ENCODE data around the gene DIAPH3. TPM values are rescaled to one million over a fixed set of nuclear protein-coding genes. Genes with fewer than 3 reads are reported as not detected.

DIAPH3 gene
- total RNA-seq, 1 donor from 2014 or later, result 4.6 TPM

DNA sequence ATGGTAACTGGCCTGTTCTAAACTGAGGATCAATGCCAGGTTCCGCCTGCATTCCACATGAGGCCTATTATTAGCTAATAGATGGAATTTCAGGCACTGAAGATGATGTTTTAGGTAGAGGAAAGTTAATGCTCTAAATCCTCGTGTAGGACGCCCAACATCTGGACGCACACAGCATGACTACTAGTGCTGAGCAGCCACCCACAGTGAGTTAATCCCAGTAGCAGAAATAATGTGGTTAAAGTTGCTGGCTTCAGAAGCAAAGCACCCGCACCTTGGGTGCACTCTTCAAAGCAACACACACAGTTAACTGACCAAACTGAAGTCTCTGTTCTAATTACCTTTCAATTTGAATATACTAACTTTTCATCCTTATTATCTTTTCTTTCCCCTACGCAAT, 150.6 kb downstream of the DIAPH3 start:
- DNase-seq, result no peak
- H3K27ac ChIP-seq, result no peak overlapping the region
- ATAC-seq, result no peak
- H3K9me3 ChIP-seq, result no peaks in the 10 kb centered on the region
- no peaks in the 10 kb centered on the region for H3K36me3 ChIP-seq
- no peaks in the 10 kb centered on the region for H3K27me3 ChIP-seq
- no peaks in the 10 kb centered on the region for H3K4me1 ChIP-seq
- TF ChIP-seq, protein P1, sequence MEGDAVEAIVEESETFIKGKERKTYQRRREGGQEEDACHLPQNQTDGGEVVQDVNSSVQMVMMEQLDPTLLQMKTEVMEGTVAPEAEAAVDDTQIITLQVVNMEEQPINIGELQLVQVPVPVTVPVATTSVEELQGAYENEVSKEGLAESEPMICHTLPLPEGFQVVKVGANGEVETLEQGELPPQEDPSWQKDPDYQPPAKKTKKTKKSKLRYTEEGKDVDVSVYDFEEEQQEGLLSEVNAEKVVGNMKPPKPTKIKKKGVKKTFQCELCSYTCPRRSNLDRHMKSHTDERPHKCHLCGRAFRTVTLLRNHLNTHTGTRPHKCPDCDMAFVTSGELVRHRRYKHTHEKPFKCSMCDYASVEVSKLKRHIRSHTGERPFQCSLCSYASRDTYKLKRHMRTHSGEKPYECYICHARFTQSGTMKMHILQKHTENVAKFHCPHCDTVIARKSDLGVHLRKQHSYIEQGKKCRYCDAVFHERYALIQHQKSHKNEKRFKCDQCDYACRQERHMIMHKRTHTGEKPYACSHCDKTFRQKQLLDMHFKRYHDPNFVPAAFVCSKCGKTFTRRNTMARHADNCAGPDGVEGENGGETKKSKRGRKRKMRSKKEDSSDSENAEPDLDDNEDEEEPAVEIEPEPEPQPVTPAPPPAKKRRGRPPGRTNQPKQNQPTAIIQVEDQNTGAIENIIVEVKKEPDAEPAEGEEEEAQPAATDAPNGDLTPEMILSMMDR (IDR thresholded peaks at IDR 0.05), result no peak
- intact Hi-C loops (cut with DNase I), result no loop called here
- H3K4me3 ChIP-seq, result no peak overlapping the region

DNA sequence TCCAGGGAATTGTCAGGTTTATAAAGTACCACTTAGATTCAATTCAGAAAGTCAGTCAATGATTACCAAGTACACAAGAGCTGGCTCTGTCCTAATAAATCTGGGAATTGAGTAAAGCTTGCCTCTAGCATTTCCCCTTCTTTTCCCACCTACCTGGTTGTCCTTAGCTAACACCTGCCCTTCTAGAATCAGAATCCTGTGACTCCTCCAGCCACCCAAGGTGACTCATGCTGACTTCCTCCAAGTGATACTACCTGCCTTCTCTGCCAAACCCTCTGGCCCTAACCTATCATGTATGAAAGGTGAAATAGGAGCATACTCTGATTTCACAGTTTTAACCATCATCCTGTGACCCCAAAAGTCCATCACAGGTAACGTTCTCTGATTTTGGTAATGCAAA, 151.2 kb downstream of the DIAPH3 start:
- Histone ChIP-seq H3K36me3 (no peaks in the 10 kb centered on the region), H3K4me1 (no peaks in the 10 kb centered on the region), H3K9me3 (no peaks in the 10 kb centered on the region), H3K4me3 (no peak overlapping the region), H3K27ac (no peak overlapping the region), H3K27me3 (no peaks in the 10 kb centered on the region)
- DNase-seq (no peak), ATAC-seq (peak; percentile 76)
- intact Hi-C loops (cut with DNase I), result no loop called here
- TF ChIP-seq, protein P1 (IDR thresholded peaks at IDR 0.05), result no peak

DNA sequence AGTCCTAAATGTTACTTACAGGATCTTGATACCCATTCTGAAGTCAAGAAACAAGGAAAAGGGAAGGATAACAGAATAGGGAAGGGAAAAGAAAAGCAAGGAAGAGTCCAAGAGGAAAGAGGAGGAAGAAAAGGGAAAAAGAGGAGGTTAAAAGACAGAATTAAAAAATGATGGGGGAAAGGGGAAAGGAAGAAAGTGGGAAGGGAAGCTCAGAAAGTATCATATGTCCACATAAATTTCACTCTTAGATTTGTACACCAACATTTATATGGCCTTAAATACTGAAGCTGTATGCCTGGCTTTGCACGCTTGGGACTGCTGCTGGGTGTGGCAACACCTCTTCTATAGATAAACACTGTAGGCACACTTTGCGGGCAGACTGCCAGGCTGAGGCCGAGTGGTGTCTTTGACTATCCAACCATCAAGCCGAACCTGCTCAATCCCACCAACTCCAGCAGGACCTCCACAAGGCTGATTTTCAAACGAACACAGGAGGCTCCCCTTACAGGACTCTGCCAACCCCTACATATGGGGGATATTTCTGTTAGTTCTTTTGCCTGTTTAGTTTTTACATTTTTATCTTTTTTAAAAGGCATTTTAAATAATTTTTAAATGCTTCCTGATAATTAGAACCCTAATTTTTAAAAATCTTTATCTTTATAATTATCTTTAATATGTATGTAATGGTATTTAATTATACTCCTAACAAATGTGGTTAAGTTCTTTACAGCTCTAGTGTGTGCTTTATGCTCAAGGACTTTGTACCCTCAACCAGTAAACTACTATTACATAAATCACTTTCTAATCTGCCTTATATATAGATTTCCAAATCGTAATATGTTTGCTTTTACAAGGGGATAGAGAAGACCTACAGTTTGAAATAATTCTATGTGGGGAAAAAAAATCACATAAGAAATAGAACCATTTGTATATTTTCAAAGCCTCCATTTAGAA, 154.2 kb downstream of the DIAPH3 start:
- Histone ChIP-seq H3K4me3 (no peak overlapping the region), H3K9me3 (no peaks in the 10 kb centered on the region), H3K27ac (no peak overlapping the region), H3K36me3 (no peaks in the 10 kb centered on the region), H3K4me1 (no peaks in the 10 kb centered on the region), H3K27me3 (no peaks in the 10 kb centered on the region)
- no peak for DNase-seq
- TF ChIP-seq, protein P1 (IDR thresholded peaks at IDR 0.05), result no peak
- intact Hi-C loops (cut with DNase I), result no loop called here
- ATAC-seq, result no peak

DNA sequence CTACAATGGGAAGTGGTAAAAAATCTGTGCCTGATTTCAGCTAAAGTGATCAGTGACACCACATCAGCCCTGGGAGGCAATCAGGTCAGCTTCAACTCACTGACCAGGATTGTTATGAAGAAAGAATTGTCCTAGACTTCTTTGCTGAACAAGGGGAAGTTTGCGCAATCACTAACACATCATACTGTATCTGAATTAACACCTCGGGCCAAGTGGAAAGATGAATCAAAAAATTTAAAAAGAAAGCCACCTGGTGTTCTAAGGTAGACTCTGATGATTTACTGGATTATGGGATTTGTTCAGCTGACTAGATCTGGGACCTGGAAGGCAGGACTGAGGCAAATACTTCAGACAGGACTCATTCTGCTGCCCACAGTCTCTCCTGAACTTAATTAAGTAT, 161.8 kb downstream of the DIAPH3 start:
- no peak for ATAC-seq
- no peaks in the 10 kb centered on the region for H3K27me3 ChIP-seq
- no peak overlapping the region for H3K4me3 ChIP-seq
- TF ChIP-seq, protein P1 (IDR thresholded peaks at IDR 0.05), result no peak
- intact Hi-C loops (cut with DNase I), result no loop called here
- no peaks in the 10 kb centered on the region for H3K36me3 ChIP-seq
- no peak for DNase-seq
- no peak overlapping the region for H3K27ac ChIP-seq
- H3K4me1 ChIP-seq, result no peaks in the 10 kb centered on the region
- no peaks in the 10 kb centered on the region for H3K9me3 ChIP-seq

DNA sequence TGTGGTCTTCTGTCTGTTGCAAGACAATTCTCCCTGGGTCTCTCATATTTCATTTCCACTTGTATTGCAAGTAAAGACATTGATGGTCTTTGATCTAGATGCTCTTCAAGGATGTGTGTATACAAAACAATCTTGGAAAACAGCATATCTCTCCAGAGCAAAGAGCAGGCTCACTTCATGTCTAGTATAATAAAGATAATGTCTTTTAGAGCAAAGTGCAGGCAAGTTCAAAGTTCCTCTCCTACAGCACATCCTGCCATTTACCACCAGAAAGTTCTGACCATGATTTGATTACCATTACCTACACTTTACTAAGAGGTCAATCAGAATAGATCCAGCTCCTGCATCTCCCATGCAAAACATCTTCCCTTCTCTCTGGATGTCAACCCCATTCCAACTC, 162.8 kb downstream of the DIAPH3 start:
- Histone ChIP-seq H3K9me3 (no peaks in the 10 kb centered on the region), H3K36me3 (no peaks in the 10 kb centered on the region), H3K4me3 (no peak overlapping the region), H3K27me3 (no peaks in the 10 kb centered on the region), H3K27ac (no peak overlapping the region), H3K4me1 (no peaks in the 10 kb centered on the region)
- intact Hi-C loops (cut with DNase I), result no loop called here
- TF ChIP-seq, protein P1 (IDR thresholded peaks at IDR 0.05), result no peak
- ATAC-seq (no peak), DNase-seq (no peak)

Measured in upper lobe of right lung (tissue), 1 donor.